SK-N-SH (cell line): ENCODE measurements around the gene CDH4. TPM values are rescaled to one million over a fixed set of nuclear protein-coding genes. Genes with fewer than 3 reads are reported as not detected.

ENCODE experiments used
- CTCF ChIA-PET: fragments of 300-600, 350-600 bp; formaldehyde crosslinking; extraction: SDS; loops from one replicate; lab custom pipeline; 2021; lab: Yijun Ruan, JAX
- POLR2A ChIA-PET: fragments of 350-600 bp; sonication (Branson Sonifier 250); formaldehyde crosslinking; extraction: SDS; loops from one replicate; lab custom pipeline; 2020; ENCODE audit warnings: antibody characterized with exemption, inconsistent platforms; lab: Yijun Ruan, JAX
- DNase-seq: peaks from one replicate; pipeline ENCODE4 v3.0.0; 2012
- H2AFZ ChIP-seq: fragments of 200-600 bp; sonication (generic); 2 replicates; pipeline ENCODE4 v1.8.1; 2016; ENCODE audit warnings: antibody characterized with exemption, mild to moderate bottlenecking, low read depth
- H3F3A ChIP-seq: fragments of 200-600 bp; sonication (generic); replicated peaks from 2 replicates; pipeline ENCODE3; 2016; ENCODE audit warnings: antibody characterized with exemption, mild to moderate bottlenecking; ENCODE audit not compliant: insufficient read depth
- H3K27ac ChIP-seq, 2 experiments: fragments of 200-500 bp in 1 of 2; fragments of 200-600 bp in 1 of 2; sonication (Bioruptor generic) in 1 of 2; sonication (generic), shearing (Covaris generic) in 1 of 2; 2 replicates each; pipeline versions ENCODE4 v1.5.1 to v1.6.1; 2014 to 2016; ENCODE audit warnings: low read depth in 2 of 2, inconsistent platforms in 1 of 2, low read length in 1 of 2, mild to moderate bottlenecking in 1 of 2, mixed read lengths in 1 of 2
- H3K27me3 ChIP-seq: fragments of 200-600 bp; sonication (generic), shearing (Covaris generic); 2 replicates; pipeline ENCODE4 v1.6.1; 2016; ENCODE audit warnings: mixed run types; ENCODE audit not compliant: insufficient read depth
- H3K36me3 ChIP-seq, 2 experiments: fragments of 200-500 bp in 1 of 2; fragments of 200-600 bp in 1 of 2; sonication (Bioruptor generic) in 1 of 2; sonication (generic) in 1 of 2; replicated peaks in 1 of 2; 2 replicates each; pipeline versions ENCODE3 to v1.5.1; 2014 to 2016; ENCODE audit warnings: low read length in 1 of 2, mild to moderate bottlenecking in 1 of 2; ENCODE audit not compliant: insufficient read depth in 2 of 2, control insufficient read depth in 1 of 2
- H3K4me1 ChIP-seq, 2 experiments: fragments of 200-500 bp in 1 of 2; fragments of 200-600 bp in 1 of 2; sonication (Bioruptor generic) in 1 of 2; sonication (generic), shearing (Covaris generic) in 1 of 2; 2 replicates each; pipeline versions ENCODE4 v1.5.1 to v1.6.1; 2014 to 2016; ENCODE audit warnings: low read depth in 1 of 2, low read length in 1 of 2, mixed run types in 1 of 2; ENCODE audit not compliant: insufficient read depth in 2 of 2, control insufficient read depth in 1 of 2
- H3K4me2 ChIP-seq: fragments of 200-600 bp; sonication (generic), shearing (Covaris generic); 2 replicates; pipeline ENCODE4 v1.6.1; 2017; ENCODE audit warnings: mixed run types
- H3K4me3 ChIP-seq, 2 experiments: fragments of 200-500 bp in 1 of 2; fragments of 200-600 bp in 1 of 2; sonication (Bioruptor generic) in 1 of 2; sonication (generic), shearing (Covaris generic) in 1 of 2; 2 replicates each; pipeline versions ENCODE4 v1.5.1 to v1.8.1; 2014 to 2016; ENCODE audit warnings: low read depth in 2 of 2, inconsistent platforms in 1 of 2, low read length in 1 of 2, mild to moderate bottlenecking in 1 of 2, mixed read lengths in 1 of 2, moderate library complexity in 1 of 2
- H3K79me2 ChIP-seq: fragments of 200-600 bp; sonication (generic); 2 replicates; pipeline ENCODE4 v1.8.1; 2017; ENCODE audit warnings: mild to moderate bottlenecking; ENCODE audit not compliant: insufficient read depth
- H3K9ac ChIP-seq: fragments of 200-600 bp; sonication (generic); 2 replicates; pipeline ENCODE4 v1.6.1; 2017; ENCODE audit warnings: mixed run types
- H3K9me2 ChIP-seq: fragments of 200-600 bp; sonication (generic); 2 replicates; pipeline ENCODE4 v1.6.1; 2017; ENCODE audit warnings: mixed run types
- H3K9me3 ChIP-seq: fragments of 200-600 bp; sonication (generic); 2 replicates; pipeline ENCODE4 v1.6.1; 2017; ENCODE audit warnings: mixed run types, mild to moderate bottlenecking, moderate library complexity
- H4K20me1 ChIP-seq: fragments of 200-600 bp; sonication (generic); 2 replicates; pipeline ENCODE4 v1.6.1; 2017; ENCODE audit warnings: mild to moderate bottlenecking, mixed run types; ENCODE audit not compliant: insufficient read depth
- ELF1 ChIP-seq: IDR thresholded peaks from 2 replicates; pipeline ENCODE4 v1.4.0; 2012
- EZH2phosphoT487 ChIP-seq: fragments of 200-600 bp; sonication (generic); IDR thresholded peaks from 2 replicates; pipeline ENCODE4 v1.6.1; 2017; ENCODE audit warnings: low read depth, mixed run types, mild to moderate bottlenecking, antibody characterized with exemption, moderate library complexity, borderline replicate concordance
- FOSL2 ChIP-seq: IDR thresholded peaks from 2 replicates; pipeline ENCODE4 v1.4.0; 2012; ENCODE audit warnings: low read depth, mild to moderate bottlenecking, moderate library complexity, borderline replicate concordance
- GABPA ChIP-seq: IDR thresholded peaks from 2 replicates; pipeline ENCODE4 v1.4.0; 2012; ENCODE audit warnings: low read depth, mild to moderate bottlenecking
- MEF2A ChIP-seq: IDR thresholded peaks from 2 replicates; pipeline ENCODE4 v1.4.0; 2012; ENCODE audit warnings: low read depth, borderline replicate concordance
- NRF1 ChIP-seq: IDR thresholded peaks from 2 replicates; pipeline ENCODE4 v1.6.1; 2012; ENCODE audit warnings: low read depth, mild to moderate bottlenecking, low read length
- POLR2AphosphoS5 ChIP-seq: IDR thresholded peaks from 2 replicates; pipeline ENCODE4 v1.6.1; 2012; ENCODE audit warnings: low read depth, low read length
- RCOR1 ChIP-seq: fragments of 150-350 bp; IDR thresholded peaks from 2 replicates; pipeline ENCODE4 v1.6.1; 2017; ENCODE audit warnings: antibody characterized with exemption, low read length
- RFX5 ChIP-seq: IDR thresholded peaks from 2 replicates; pipeline ENCODE4 v1.6.1; 2012; ENCODE audit warnings: mild to moderate bottlenecking, improper control_type of control experiment, low read length
- RXRA ChIP-seq: IDR thresholded peaks from 2 replicates; pipeline ENCODE4 v1.4.0; 2012; ENCODE audit warnings: low read depth, mild to moderate bottlenecking, borderline replicate concordance
- TEAD4 ChIP-seq: IDR thresholded peaks from 2 replicates; pipeline ENCODE4 v1.4.0; 2012; ENCODE audit warnings: mild to moderate bottlenecking, borderline replicate concordance; ENCODE audit not compliant: insufficient read depth
- YY1 ChIP-seq: IDR thresholded peaks from 2 replicates; pipeline ENCODE4 v1.4.0; 2012; ENCODE audit warnings: low read depth, mild to moderate bottlenecking
- WGBS: methylation state at CpG from one replicate; pipeline ENCODE4 v1.1.6; 2017; ENCODE audit warnings: low lambda C conversion rate; 5-methylcytosine and 5-hydroxymethylcytosine counted together
- polyA plus RNA-seq, 3 experiments: library from polyadenylated mRNA; depleted of rRNA; stranded (reverse); fragments of >200 nt; gene quantifications; 2 replicates each; pipeline ENCODE4 v1.2.3, GENCODE V29; 2012
- TF ChIP-seq, protein P1 (sequence below): IDR thresholded peaks from 2 replicates; pipeline ENCODE4 v1.4.0; 2012; ENCODE audit warnings: low read depth, borderline replicate concordance
- TF ChIP-seq, protein P2 (sequence below): IDR thresholded peaks from 2 replicates; pipeline ENCODE4; 2012
- TF ChIP-seq, protein P3 (sequence below): IDR thresholded peaks from 2 replicates; pipeline ENCODE4 v1.6.1; 2012; ENCODE audit warnings: mild to moderate bottlenecking, low read depth, low read length, moderate library complexity
- TF ChIP-seq, protein P4 (sequence below): fragments of 200-600 bp; sonication (generic); IDR thresholded peaks from 2 replicates; pipeline ENCODE4 v1.6.1; 2017; ENCODE audit warnings: antibody characterized with exemption, mild to moderate bottlenecking, moderate library complexity
- TF ChIP-seq, protein P5 (sequence below): fragments of 150-350 bp; IDR thresholded peaks from 2 replicates; pipeline ENCODE4 v1.6.1; 2016; ENCODE audit warnings: mild to moderate bottlenecking, low read depth, low read length

The CDH4 gene
- polyA plus RNA-seq, 1 of the 3 experiments (the other 2 are of a cell fraction): not detected

DNA sequence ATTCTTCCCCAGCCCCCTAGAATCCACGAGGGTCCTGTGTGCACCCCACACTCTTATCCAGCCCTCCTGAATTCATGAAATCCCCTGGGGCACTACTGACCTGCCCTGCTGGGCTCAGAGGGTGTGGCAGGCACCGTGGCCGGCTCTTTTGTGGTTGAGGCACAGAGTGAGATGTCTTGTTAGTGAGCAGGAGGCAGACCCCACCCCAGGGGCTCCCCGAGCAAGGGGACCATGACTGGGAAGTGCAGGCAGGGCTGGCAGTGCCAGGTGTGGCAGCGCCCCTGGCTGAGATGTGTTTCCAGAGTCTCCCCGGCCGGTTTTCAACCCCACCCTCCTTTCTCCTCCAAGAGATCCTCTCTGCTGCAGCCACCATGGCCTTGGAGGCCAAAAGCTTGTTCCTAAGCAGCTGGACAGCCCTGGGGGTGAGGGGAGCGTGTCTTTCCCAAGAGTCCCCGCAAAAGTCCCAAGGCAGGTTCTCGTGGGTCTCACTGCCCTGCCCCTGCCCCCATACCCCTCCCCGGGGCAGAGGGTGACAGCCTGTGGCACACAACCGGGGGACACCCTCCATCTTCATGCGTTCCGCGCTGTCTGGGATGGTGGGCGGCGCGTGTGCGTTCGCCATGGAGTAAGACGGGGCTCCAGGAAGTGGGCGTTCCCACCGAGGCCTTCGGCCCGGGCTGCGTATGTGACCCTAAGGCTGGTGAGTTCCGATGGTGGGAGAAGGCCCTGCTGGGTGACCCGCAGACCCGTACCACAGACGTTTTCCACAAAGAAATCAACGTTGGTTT lies 604.8 kb downstream of the CDH4 start:
- Histone ChIP-seq H3K36me3 (no peaks in the 10 kb centered on the region), H2AFZ (no peak overlapping the region), H3F3A (no peaks in the 10 kb centered on the region), H4K20me1 (no peaks in the 10 kb centered on the region), H3K9me3 (no peaks in the 10 kb centered on the region), H3K27me3 (no peaks in the 10 kb centered on the region), H3K27ac (no peak overlapping the region), H3K4me3 (no peak overlapping the region), H3K4me2 (no peak overlapping the region)
- 61% methylated on average over 25 of the region's 31 CpGs for WGBS
- TF ChIP-seq MEF2A: no peak
- TF ChIP-seq TEAD4: no peak
- TF ChIP-seq, protein P1, sequence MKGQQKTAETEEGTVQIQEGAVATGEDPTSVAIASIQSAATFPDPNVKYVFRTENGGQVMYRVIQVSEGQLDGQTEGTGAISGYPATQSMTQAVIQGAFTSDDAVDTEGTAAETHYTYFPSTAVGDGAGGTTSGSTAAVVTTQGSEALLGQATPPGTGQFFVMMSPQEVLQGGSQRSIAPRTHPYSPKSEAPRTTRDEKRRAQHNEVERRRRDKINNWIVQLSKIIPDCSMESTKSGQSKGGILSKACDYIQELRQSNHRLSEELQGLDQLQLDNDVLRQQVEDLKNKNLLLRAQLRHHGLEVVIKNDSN: no peak
- no peak for TF ChIP-seq YY1
- no peak for TF ChIP-seq FOSL2
- TF ChIP-seq, protein P2, sequence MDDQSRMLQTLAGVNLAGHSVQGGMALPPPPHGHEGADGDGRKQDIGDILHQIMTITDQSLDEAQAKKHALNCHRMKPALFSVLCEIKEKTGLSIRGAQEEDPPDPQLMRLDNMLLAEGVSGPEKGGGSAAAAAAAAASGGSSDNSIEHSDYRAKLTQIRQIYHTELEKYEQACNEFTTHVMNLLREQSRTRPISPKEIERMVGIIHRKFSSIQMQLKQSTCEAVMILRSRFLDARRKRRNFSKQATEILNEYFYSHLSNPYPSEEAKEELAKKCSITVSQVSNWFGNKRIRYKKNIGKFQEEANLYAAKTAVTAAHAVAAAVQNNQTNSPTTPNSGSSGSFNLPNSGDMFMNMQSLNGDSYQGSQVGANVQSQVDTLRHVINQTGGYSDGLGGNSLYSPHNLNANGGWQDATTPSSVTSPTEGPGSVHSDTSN: no peak
- no peak for TF ChIP-seq ELF1
- TF ChIP-seq EZH2phosphoT487: no peak
- TF ChIP-seq NRF1: no peak
- no peak for TF ChIP-seq RCOR1
- TF ChIP-seq, protein P3, sequence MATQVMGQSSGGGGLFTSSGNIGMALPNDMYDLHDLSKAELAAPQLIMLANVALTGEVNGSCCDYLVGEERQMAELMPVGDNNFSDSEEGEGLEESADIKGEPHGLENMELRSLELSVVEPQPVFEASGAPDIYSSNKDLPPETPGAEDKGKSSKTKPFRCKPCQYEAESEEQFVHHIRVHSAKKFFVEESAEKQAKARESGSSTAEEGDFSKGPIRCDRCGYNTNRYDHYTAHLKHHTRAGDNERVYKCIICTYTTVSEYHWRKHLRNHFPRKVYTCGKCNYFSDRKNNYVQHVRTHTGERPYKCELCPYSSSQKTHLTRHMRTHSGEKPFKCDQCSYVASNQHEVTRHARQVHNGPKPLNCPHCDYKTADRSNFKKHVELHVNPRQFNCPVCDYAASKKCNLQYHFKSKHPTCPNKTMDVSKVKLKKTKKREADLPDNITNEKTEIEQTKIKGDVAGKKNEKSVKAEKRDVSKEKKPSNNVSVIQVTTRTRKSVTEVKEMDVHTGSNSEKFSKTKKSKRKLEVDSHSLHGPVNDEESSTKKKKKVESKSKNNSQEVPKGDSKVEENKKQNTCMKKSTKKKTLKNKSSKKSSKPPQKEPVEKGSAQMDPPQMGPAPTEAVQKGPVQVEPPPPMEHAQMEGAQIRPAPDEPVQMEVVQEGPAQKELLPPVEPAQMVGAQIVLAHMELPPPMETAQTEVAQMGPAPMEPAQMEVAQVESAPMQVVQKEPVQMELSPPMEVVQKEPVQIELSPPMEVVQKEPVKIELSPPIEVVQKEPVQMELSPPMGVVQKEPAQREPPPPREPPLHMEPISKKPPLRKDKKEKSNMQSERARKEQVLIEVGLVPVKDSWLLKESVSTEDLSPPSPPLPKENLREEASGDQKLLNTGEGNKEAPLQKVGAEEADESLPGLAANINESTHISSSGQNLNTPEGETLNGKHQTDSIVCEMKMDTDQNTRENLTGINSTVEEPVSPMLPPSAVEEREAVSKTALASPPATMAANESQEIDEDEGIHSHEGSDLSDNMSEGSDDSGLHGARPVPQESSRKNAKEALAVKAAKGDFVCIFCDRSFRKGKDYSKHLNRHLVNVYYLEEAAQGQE: no peak
- TF ChIP-seq, all 33 proteins: peak for 0
- no peaks in the 10 kb centered on the region for H3K79me2 ChIP-seq
- H3K9me2 ChIP-seq: no peaks in the 10 kb centered on the region
- ChIA-PET CTCF (no interaction called here), POLR2A (no interaction called here)
- no peaks in the 10 kb centered on the region for H3K4me1 ChIP-seq
- DNase-seq: no peak
- H3K9ac ChIP-seq: no peak overlapping the region

DNA sequence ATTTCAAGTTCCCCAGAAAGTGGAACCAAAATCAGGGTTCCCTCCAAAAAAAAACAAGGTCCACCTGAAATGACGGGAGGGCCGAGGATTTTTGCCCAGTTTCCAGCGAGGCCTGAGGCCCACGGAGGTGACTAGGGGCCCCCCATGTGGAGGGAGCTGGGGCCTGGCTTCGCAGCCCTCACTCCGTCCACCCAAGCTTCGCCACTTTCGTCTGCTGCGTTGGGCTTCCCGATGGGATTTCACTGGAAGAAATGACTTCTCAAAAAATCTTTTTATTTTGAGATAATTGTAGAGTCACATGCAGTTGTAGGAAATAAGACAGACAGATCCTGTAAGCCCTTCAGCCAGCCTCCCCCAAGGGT lies 605.3 kb downstream of the CDH4 start:
- no peaks in the 10 kb centered on the region for H3K4me1 ChIP-seq
- ChIA-PET POLR2A (no interaction called here), CTCF (no interaction called here)
- no peaks in the 10 kb centered on the region for H3K27me3 ChIP-seq
- H3K36me3 ChIP-seq: no peaks in the 10 kb centered on the region
- H3K79me2 ChIP-seq: no peaks in the 10 kb centered on the region
- H2AFZ ChIP-seq: no peak overlapping the region
- WGBS: 39% methylated on average over 10 of the region's 10 CpGs
- no peak overlapping the region for H3K4me3 ChIP-seq
- no peaks in the 10 kb centered on the region for H3F3A ChIP-seq
- no peaks in the 10 kb centered on the region for H3K9me3 ChIP-seq
- no peak for DNase-seq
- no peak overlapping the region for H3K27ac ChIP-seq
- no peaks in the 10 kb centered on the region for H4K20me1 ChIP-seq
- H3K4me2 ChIP-seq: no peak overlapping the region
- H3K9me2 ChIP-seq: no peaks in the 10 kb centered on the region
- no peak overlapping the region for H3K9ac ChIP-seq
- TF ChIP-seq, protein P4, sequence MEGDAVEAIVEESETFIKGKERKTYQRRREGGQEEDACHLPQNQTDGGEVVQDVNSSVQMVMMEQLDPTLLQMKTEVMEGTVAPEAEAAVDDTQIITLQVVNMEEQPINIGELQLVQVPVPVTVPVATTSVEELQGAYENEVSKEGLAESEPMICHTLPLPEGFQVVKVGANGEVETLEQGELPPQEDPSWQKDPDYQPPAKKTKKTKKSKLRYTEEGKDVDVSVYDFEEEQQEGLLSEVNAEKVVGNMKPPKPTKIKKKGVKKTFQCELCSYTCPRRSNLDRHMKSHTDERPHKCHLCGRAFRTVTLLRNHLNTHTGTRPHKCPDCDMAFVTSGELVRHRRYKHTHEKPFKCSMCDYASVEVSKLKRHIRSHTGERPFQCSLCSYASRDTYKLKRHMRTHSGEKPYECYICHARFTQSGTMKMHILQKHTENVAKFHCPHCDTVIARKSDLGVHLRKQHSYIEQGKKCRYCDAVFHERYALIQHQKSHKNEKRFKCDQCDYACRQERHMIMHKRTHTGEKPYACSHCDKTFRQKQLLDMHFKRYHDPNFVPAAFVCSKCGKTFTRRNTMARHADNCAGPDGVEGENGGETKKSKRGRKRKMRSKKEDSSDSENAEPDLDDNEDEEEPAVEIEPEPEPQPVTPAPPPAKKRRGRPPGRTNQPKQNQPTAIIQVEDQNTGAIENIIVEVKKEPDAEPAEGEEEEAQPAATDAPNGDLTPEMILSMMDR: no peak
- TF ChIP-seq GABPA (no peak), RFX5 (no peak), RXRA (no peak), FOSL2 (no peak), POLR2AphosphoS5 (no peak)
- TF ChIP-seq, protein P2: no peak
- TF ChIP-seq, protein P5, sequence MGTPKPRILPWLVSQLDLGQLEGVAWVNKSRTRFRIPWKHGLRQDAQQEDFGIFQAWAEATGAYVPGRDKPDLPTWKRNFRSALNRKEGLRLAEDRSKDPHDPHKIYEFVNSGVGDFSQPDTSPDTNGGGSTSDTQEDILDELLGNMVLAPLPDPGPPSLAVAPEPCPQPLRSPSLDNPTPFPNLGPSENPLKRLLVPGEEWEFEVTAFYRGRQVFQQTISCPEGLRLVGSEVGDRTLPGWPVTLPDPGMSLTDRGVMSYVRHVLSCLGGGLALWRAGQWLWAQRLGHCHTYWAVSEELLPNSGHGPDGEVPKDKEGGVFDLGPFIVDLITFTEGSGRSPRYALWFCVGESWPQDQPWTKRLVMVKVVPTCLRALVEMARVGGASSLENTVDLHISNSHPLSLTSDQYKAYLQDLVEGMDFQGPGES: no peak
